Epithelial cell of esophagus (primary cell): ENCODE measurements around the gene CPLANE2.
A peak's percentile ranks its signal among the peaks of the same experiment; 100 is the strongest.

Experiments used
- DNase-seq: peaks from one replicate; pipeline ENCODE4 v3.0.0; 2010; ENCODE audit warnings: low read depth
- H3K4me3 ChIP-seq: 2 replicates; pipeline ENCODE4 v1.5.1; 2011; ENCODE audit warnings: mild to moderate bottlenecking, low read length, control low read depth
- TF ChIP-seq, protein P1 (sequence below): IDR thresholded peaks from 2 replicates; pipeline ENCODE4 v1.5.1; 2011; ENCODE audit warnings: low read depth, mild to moderate bottlenecking, low read length, control low read depth, inconsistent platforms; ENCODE audit not compliant: insufficient read depth; ENCODE audit errors: missing control alignments

The CPLANE2 gene

DNA sequence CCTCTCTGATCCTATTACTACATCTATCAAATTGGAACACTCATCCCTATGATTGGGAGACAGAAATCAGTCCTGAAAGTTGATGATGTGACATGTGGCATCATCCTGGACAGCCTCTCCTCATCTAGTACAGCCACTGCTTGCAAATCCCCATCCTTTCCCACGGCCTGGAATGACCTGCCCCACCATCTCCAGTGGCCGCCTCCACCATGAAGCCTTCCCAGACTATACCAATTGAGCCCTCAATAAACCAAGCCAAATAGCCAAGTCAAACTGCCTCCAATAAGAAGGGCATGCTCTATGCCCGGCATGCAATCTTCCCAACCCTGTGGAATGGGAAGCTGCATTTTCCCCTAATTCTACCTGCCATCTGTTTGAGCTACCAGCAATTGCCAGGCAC lies 24.0 kb downstream of the CPLANE2 start:
- TF ChIP-seq, protein P1, sequence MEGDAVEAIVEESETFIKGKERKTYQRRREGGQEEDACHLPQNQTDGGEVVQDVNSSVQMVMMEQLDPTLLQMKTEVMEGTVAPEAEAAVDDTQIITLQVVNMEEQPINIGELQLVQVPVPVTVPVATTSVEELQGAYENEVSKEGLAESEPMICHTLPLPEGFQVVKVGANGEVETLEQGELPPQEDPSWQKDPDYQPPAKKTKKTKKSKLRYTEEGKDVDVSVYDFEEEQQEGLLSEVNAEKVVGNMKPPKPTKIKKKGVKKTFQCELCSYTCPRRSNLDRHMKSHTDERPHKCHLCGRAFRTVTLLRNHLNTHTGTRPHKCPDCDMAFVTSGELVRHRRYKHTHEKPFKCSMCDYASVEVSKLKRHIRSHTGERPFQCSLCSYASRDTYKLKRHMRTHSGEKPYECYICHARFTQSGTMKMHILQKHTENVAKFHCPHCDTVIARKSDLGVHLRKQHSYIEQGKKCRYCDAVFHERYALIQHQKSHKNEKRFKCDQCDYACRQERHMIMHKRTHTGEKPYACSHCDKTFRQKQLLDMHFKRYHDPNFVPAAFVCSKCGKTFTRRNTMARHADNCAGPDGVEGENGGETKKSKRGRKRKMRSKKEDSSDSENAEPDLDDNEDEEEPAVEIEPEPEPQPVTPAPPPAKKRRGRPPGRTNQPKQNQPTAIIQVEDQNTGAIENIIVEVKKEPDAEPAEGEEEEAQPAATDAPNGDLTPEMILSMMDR: no peak
- no peak for DNase-seq
- no peak overlapping the region for H3K4me3 ChIP-seq

DNA sequence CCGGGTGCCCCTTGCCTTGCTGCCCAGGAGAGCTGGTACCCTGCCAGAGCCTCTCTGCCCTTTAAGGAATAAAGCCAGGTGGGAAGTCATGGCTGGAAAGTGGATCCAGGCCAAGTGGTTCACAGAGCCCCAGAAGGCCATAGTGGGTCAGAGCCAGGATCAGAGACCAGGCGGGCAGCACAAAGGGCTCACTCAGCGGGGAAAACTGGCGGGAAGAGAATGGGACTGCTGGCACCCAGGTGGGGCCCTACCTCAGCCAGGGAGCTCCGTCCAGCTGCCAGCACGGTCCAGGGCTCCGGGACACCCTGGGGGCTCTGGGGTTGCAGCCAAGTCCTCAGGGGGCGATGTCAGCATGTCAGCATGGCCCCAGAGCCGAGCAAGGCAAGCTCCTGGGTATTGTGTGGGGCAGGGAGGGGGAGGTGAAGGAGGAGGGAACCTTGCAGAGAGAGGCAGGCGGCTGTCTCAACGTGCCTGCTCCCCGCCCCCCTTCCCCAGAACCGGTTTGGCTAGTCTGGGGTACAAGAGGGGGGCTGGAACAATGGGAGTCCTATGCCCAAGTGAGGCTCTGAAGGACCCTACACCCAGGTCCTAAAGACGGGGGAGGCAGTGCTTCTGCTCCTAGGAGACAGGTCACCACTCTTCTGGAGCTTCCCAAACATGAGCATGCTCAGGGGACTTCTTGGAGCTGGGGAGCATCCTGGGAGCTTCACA lies 24.6 kb downstream of the CPLANE2 start, which contains the start of gene ARHGEF19:
Gene ARHGEF19 (minus strand): TSS at position 402 of the 711 bp plus-strand sequence. CDS start 3,598 bp downstream, outside the sequence.
- H3K4me3 ChIP-seq: peak within 1 kb of the TSS; percentile 61
- TF ChIP-seq, protein P1: no peak
- DNase-seq: peak; percentile 66

DNA sequence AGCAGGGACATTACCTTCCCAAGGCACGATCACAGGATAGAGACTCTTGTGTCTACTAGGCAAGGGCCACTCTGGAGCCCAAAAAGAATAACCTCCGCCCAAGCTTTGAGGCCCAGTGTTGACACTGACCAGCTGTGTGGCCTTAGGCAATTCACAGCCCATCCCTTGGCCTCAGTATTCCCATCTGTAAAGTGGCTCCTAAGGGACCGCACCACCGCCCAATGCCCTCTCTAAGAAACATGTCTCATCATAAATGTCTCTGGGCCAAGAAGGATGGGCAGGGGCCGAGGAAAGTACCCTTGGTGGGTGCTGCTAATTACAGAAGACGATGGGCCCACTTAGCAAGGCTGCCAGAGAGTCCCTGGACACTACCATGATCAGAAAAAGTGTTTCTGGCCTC lies 25.2 kb downstream of the CPLANE2 start:
- TF ChIP-seq, protein P1: no peak
- no peak for DNase-seq
- peak overlapping the region; percentile 61 for H3K4me3 ChIP-seq

DNA sequence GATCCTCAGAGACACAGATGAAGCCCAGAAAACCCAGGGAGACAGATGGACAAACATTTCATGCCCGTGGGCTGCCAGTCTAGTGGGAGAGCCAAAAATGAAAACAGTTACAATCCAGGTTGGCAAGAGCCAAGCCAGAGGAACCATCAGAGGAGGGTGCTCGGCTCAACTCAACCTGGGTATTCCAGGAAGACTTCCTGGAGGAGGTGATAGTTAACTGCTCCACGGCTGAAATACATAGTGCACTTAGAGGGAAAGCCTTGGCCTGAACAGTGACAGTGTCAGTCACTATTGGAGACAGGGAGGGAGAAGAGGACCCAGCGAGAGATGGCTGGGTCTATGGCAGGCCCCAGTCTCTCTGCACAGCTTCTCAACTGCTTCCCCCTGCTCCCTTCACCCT lies 26.4 kb downstream of the CPLANE2 start:
- DNase-seq: no peak
- TF ChIP-seq, protein P1: no peak
- peak overlapping the region; percentile 61 for H3K4me3 ChIP-seq

DNA sequence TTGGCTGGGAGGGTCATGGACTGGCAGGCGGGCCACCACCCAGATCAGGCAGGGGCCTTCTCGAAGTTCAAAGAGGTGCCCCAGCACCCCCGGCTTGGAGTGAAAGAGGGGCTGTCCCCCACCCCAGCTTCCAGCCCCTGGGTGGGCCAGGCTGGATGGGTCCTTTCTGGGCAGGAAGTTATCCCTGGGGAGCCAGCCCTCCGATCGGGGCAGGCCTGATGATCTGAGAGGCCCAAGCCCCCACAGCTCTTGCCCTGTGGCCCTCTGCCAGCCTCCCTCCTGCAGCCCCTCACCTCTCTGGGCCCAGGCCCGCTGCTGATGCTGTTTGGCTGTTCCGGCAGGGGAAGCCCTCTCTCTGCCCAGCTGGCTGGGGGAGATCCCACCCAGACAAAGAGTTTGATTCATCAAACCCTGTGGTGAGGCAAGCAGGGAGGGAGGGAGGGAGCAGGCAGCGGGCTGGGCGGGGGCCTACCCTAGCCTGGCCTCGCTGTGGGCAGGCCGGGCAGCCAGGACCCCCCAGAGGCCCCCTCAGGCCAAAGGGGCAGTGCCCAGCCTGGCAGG lies 27.1 kb downstream of the CPLANE2 start:
- no peak for DNase-seq
- TF ChIP-seq, protein P1: no peak
- peak overlapping the region; percentile 61 for H3K4me3 ChIP-seq

DNA sequence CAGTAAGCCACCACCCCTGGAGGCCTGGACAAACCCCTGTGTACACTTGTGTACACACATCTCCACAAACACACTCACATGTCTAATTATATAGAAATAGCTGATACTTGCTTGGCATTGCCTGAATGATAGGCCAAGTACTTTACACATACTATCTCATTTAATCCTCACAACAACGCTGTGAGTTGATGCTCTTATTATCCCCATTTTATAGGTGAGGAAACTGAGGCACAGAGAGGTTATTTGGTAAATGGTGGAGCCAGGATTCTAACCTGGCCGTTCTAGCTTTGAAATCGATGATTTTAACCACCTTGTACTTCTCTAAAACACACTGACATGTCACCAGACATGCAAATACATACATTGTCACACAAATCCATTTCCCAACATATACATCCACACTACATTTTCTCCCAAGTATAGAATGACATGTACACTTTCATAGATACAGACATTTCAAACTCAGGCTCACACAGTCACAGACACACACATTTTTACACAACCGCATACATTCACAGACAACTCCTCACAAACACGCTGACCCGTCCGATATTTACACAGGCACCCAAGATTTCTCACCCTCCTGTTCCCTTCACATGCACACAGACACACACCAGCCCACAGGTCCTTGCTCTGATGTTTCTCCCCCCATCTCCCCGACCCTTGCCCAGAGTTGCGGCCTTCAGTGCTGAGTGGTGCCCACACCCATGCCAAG lies 27.7 kb downstream of the CPLANE2 start:
- TF ChIP-seq, protein P1: no peak
- H3K4me3 ChIP-seq: peak overlapping the region; percentile 61

More for the DNA sequence above, 27.7 kb downstream of the CPLANE2 start:
- no peak for DNase-seq
